OCI-LY7 (cell line): ENCODE data around the gene UGT1A3.

Source experiments
- EZH2phosphoT487 ChIP-seq: fragments of 200-600 bp; sonication (generic); IDR thresholded peaks from 2 replicates; pipeline ENCODE4 v1.6.1; 2018; ENCODE audit warnings: low read depth, borderline replicate concordance, mild to moderate bottlenecking, mixed run types, antibody characterized with exemption, low read length, moderate library complexity, mixed read lengths
- TF ChIP-seq, protein P1 (sequence below): fragments of 200-600 bp; sonication (generic); conservative IDR thresholded peaks from 2 replicates; pipeline ENCODE4 v1.5.1; 2014; ENCODE audit warnings: mild to moderate bottlenecking, antibody characterized with exemption, low read length, moderate library complexity, mixed read lengths

DNA sequence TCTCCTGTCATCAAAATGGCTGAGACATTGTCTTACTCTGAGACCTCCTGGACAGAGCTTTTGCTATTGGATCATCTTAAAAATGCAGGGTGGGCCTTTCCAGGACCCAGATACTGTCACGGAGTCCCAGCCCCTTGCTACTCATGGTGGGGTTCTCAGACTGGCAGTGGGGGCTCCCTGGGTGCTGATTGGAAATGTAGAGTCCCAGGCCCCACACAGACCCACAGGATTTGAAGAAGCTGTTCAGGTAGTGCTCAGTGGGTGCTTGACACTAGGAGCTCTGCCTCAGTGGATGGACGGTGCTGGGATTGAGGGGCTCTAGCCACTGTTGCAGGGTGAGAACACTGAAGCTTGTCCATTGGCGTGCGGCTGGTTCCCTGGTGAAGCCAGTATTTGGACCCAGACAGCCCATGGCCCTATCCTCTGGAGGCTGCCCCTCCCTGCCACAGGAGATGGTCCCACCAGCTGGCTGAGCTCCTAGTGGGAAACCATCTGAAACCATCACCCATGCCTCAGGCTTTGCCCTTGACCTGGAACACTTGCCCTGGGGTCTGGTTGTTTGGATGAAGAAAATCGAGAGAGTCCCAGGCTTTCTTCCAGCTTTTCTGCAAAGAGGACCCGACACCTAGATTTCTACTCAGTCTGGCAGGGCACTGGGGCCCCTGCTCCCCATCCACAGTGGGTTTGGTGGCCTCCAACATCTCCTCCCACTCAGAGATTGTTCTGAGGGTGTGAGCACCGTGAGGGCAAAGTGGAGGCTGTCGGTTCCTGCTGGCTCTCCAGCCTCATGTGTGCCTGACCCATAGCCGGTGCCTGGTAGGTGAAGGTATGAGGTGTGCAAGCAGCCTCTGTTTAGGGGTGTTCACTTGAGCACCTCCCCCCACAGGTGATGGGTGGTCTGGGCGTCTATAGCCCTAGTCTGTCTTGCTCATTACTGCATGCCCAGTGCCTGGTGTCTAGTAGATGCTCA, 79.4 kb downstream of the UGT1A3 start:
- TF ChIP-seq, protein P1, sequence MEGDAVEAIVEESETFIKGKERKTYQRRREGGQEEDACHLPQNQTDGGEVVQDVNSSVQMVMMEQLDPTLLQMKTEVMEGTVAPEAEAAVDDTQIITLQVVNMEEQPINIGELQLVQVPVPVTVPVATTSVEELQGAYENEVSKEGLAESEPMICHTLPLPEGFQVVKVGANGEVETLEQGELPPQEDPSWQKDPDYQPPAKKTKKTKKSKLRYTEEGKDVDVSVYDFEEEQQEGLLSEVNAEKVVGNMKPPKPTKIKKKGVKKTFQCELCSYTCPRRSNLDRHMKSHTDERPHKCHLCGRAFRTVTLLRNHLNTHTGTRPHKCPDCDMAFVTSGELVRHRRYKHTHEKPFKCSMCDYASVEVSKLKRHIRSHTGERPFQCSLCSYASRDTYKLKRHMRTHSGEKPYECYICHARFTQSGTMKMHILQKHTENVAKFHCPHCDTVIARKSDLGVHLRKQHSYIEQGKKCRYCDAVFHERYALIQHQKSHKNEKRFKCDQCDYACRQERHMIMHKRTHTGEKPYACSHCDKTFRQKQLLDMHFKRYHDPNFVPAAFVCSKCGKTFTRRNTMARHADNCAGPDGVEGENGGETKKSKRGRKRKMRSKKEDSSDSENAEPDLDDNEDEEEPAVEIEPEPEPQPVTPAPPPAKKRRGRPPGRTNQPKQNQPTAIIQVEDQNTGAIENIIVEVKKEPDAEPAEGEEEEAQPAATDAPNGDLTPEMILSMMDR, result no peak
- no peak for TF ChIP-seq EZH2phosphoT487
